ENCODE results near the gene GRN.
"Not testable (repeated sequence)": the region's sequence is repeated elsewhere in the genome, so short reads cannot be mapped to it uniquely, and the experiment has no call there.

DNA sequence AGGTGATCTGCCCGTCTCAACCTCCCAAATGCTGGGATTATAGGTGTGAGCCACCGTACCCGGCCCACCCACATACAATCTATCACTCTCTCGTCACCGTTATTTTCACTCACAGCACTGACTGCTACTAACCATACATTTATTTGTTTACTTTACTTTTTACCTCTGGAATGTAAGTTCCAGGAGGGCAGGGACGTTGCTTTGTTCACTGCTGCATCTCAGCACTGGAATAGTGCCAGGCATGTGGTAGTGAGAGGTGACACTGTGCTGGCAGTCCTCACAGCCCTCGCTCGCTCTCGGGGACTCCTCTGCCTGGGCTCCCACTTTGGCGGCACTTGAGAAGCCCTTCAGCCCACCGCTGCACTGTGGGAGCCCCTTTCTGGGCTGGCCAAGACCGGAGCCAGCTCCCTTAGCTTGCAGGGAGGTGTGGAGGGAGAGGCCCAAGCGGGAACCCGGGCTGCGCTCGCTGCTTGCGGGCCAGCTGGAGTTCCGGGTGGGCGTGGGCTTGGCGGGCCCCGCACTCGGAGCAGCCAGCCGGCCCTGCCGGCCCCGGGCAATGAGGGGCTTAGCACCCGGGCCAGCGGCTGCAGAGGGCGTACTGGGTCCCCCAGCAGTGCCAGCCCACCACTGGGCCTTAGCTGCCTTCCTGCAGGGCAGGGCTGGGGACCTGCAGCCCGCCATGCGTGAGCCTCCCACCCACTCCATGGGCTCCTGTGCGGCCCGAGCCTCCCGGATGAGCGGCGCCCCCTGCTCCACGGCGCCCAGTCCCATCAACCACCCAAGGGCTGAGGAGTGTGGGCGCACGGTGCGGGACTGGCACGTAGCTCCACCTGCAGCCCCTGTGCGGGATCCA is 23.5 kb downstream of the GRN start:
- TF ChIP-seq EZH2 (IDR thresholded peaks at IDR 0.05); POLR2AphosphoS5 (IDR thresholded peaks at IDR 0.05; ENCODE audit: borderline replicate concordance, low read depth, low read length); FOXP2 (optimal IDR thresholded peaks at IDR 0.05; ENCODE audit: control extremely low read depth, extremely low read length, insufficient read depth): not testable (repeated sequence)

All from SK-N-MC (cell line).